Hepatocyte (in vitro differentiated cells): Measurements from ENCODE around the gene AGXT. TPM values are rescaled to one million over a fixed set of nuclear protein-coding genes. Genes with fewer than 3 reads are reported as not detected.

ENCODE experiments used
- DNase-seq: peaks from one replicate; pipeline ENCODE4 v3.0.0-alpha.2; 2016; ENCODE audit warnings: low spot score
- H2AFZ ChIP-seq: fragments of 200-600 bp; sonication (generic); 2 replicates; pipeline ENCODE4 v1.6.0; 2016; ENCODE audit warnings: antibody characterized with exemption, mild to moderate bottlenecking
- H3K27ac ChIP-seq: fragments of 200-600 bp; sonication (generic); 2 replicates; pipeline ENCODE4 v1.5.1; 2016; ENCODE audit warnings: mild to moderate bottlenecking
- H3K27me3 ChIP-seq: fragments of 200-600 bp; sonication (generic); 2 replicates; pipeline ENCODE4 v1.6.1; 2016
- H3K36me3 ChIP-seq: fragments of 200-600 bp; sonication (generic); replicated peaks from 2 replicates; pipeline ENCODE4 v1.5.1; 2016; ENCODE audit warnings: low read depth; ENCODE audit not compliant: insufficient read depth
- H3K4me1 ChIP-seq: fragments of 200-600 bp; sonication (generic); 2 replicates; pipeline ENCODE4 v1.5.1; 2016; ENCODE audit warnings: mild to moderate bottlenecking, moderate library complexity; ENCODE audit not compliant: insufficient read depth
- H3K4me2 ChIP-seq: fragments of 200-600 bp; sonication (generic); 2 replicates; pipeline ENCODE4 v1.6.0; 2016
- H3K4me3 ChIP-seq: fragments of 200-600 bp; sonication (generic); 2 replicates; pipeline ENCODE4 v1.5.1; 2016; ENCODE audit warnings: mild to moderate bottlenecking
- H3K79me2 ChIP-seq: fragments of 200-600 bp; sonication (generic); 2 replicates; pipeline ENCODE4 v1.6.0; 2017; ENCODE audit warnings: mild to moderate bottlenecking
- H3K9me2 ChIP-seq: fragments of 200-600 bp; sonication (generic); replicated peaks from 2 replicates; pipeline ENCODE4 v1.6.0; 2017; ENCODE audit warnings: mild to moderate bottlenecking; ENCODE audit not compliant: insufficient read depth
- H3K9me3 ChIP-seq: fragments of 200-600 bp; sonication (generic); 2 replicates; pipeline ENCODE4 v1.5.1; 2016; ENCODE audit warnings: low read depth, mild to moderate bottlenecking
- H4K20me1 ChIP-seq: fragments of 200-600 bp; sonication (generic); 2 replicates; pipeline ENCODE4 v1.6.0; 2016; ENCODE audit warnings: mild to moderate bottlenecking; ENCODE audit not compliant: insufficient read depth, poor library complexity, severe bottlenecking
- EZH2 ChIP-seq: fragments of 200-600 bp; sonication (generic); IDR thresholded peaks from 2 replicates; pipeline ENCODE4 v1.6.1; 2016; ENCODE audit warnings: antibody characterized with exemption, mild to moderate bottlenecking, borderline replicate concordance
- EZH2phosphoT487 ChIP-seq: fragments of 200-600 bp; sonication (generic); IDR thresholded peaks from one replicate; pipeline ENCODE4 v1.6.1; 2018; ENCODE audit warnings: antibody characterized with exemption, mild to moderate bottlenecking, low read depth, moderate library complexity; ENCODE audit not compliant: unreplicated experiment, severe bottlenecking
- WGBS: methylation state at CpG from one replicate; pipeline ENCODE4 v1.1.6; 2016; ENCODE audit warnings: low lambda C conversion rate; ENCODE audit errors: missing lambda C conversion rate; 5-methylcytosine and 5-hydroxymethylcytosine counted together
- polyA plus RNA-seq: library from polyadenylated mRNA; unstranded; fragments of >200 nt; fragmentation: Nextera tagmentation; extraction: Ambion mirVana; gene quantifications from 2 replicates; pipeline ENCODE4 v1.2.1, GENCODE V29; 2016
- total RNA-seq: library from RNA; depleted of rRNA; stranded (reverse); fragments of >200 nt; gene quantifications from 2 replicates; pipeline ENCODE4 v1.2.3, GENCODE V29; 2014
- TF ChIP-seq, protein P1 (sequence below): fragments of 200-600 bp; sonication (generic); IDR thresholded peaks from 2 replicates; pipeline ENCODE4 v1.5.1; 2016; ENCODE audit warnings: antibody characterized with exemption, mild to moderate bottlenecking; ENCODE audit not compliant: poor library complexity

Gene AGXT
- total and polyA plus RNA-seq, 2 experiments from 2014 or later, result 90.8 to 169 TPM

DNA sequence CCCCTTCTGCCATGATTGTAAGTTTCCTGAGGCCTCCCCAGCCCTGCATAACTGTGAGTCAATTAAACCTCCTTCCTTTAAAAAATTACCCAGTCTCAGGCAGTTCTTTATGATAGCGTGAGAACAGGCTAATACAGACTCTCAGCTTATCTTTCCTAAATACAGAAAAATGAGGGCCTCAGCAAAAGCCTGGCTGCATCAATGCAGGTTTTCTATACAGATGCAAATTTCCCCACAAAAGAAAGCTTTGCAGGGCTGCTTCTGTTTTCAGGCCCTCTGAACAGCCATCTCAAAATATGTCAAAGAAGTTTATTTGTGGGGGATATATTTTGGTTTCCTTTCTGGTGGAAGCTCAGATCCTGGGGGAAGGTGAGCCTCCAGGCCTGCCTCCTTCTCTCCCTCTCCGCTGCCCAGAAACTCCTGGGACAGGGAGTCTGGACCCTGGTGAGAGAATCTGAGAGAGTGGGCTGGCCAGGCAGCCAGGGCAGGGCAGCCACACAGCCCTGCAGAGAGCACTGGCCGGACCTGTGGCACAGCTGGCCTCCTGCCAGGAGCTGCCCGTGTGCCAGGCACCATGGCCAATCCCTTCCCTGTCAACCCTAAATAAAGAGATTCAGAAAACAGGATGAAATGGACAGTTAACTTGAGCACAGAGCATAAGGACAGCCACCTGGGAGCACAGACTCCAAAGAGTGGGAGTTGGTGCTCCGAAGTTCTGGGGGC lies 21.6 kb upstream of the AGXT start:
- Histone ChIP-seq H3K9me2 (no peaks in the 10 kb centered on the region), H3K9me3 (no peaks in the 10 kb centered on the region), H3K27ac (no peak overlapping the region), H2AFZ (no peak overlapping the region), H3K36me3 (no peaks in the 10 kb centered on the region), H3K4me2 (no peak overlapping the region), H4K20me1 (no peaks in the 10 kb centered on the region), H3K4me1 (no peaks in the 10 kb centered on the region), H3K79me2 (no peaks in the 10 kb centered on the region), H3K27me3 (peaks cover 8% of the 10 kb centered on the region), H3K4me3 (no peak overlapping the region)
- TF ChIP-seq EZH2phosphoT487, result no peak
- TF ChIP-seq EZH2, result no peak
- TF ChIP-seq, protein P1, sequence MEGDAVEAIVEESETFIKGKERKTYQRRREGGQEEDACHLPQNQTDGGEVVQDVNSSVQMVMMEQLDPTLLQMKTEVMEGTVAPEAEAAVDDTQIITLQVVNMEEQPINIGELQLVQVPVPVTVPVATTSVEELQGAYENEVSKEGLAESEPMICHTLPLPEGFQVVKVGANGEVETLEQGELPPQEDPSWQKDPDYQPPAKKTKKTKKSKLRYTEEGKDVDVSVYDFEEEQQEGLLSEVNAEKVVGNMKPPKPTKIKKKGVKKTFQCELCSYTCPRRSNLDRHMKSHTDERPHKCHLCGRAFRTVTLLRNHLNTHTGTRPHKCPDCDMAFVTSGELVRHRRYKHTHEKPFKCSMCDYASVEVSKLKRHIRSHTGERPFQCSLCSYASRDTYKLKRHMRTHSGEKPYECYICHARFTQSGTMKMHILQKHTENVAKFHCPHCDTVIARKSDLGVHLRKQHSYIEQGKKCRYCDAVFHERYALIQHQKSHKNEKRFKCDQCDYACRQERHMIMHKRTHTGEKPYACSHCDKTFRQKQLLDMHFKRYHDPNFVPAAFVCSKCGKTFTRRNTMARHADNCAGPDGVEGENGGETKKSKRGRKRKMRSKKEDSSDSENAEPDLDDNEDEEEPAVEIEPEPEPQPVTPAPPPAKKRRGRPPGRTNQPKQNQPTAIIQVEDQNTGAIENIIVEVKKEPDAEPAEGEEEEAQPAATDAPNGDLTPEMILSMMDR, result no peak
- 85% methylated on average over 5 of the region's 5 CpGs for WGBS
- no peak for DNase-seq

DNA sequence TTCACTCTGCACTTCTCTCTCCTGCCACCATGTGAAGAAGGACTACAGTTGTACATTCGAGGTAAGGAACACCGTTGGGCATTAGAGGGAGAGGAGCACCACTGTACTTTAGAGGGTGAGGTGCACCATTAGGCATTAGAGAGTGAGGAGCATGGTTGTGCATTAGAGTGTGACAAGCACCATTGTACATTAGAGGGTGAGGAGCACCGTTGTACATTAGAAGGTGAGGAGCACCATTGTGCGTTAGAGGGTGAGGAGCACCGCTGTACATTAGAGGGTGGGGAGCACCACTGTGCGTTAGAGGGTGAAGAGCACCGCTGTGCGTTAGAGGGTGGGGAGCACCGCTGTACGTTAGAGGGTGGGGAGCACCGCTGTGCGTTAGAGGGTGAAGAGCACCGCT lies 20.8 kb upstream of the AGXT start:
- Histone ChIP-seq H4K20me1 (no peaks in the 10 kb centered on the region), H3K27ac (no peak overlapping the region), H3K27me3 (peaks cover 8% of the 10 kb centered on the region), H2AFZ (no peak overlapping the region), H3K4me3 (no peak overlapping the region), H3K9me2 (no peaks in the 10 kb centered on the region), H3K4me2 (no peak overlapping the region), H3K9me3 (no peaks in the 10 kb centered on the region), H3K79me2 (no peaks in the 10 kb centered on the region), H3K36me3 (no peaks in the 10 kb centered on the region), H3K4me1 (no peaks in the 10 kb centered on the region)
- no peak for DNase-seq
- TF ChIP-seq EZH2, result no peak
- TF ChIP-seq, protein P1, result no peak
- TF ChIP-seq EZH2phosphoT487, result no peak
- WGBS, result 95% methylated on average over 5 of the region's 13 CpGs

DNA sequence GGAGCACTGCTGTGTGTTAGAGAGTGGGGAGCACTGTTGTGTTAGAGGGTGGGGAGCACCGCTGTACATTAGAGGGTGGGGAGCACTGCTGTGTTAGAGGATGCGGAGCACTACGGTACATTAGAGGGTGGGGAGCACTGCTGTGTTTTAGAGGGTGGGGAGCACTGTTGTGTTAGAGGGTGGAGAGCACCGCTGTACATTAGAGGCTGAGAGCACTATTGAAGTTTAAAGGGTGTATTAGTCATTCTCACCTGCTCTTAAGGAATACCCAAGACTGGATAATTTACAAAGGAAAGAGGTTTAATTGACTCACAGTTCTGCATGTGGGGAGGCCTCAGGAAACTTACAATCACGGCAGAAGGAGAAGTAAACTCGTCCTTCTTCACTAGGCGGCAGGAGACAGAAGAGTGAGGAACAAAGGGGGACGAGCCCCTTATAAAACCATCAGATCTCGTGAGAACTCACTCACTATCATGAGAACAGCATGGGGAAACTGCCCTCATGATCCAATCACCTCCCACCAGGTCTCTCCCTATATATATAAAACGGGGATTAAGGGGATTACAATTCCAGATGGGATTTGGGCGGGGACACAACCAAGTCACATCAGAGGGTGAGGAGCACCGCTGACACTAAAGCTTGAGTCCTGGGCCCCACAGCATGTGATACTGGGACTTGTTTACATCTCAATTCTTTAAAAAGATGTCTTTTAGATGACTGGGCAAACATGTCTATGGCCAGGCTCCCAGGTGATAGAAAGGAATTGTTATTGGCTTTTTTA lies 19.5 kb upstream of the AGXT start:
- Histone ChIP-seq H3K27me3 (peaks cover 1% of the 10 kb centered on the region), H3K9me3 (no peaks in the 10 kb centered on the region), H3K36me3 (no peaks in the 10 kb centered on the region), H2AFZ (no peak overlapping the region), H3K4me2 (no peak overlapping the region), H3K4me1 (no peaks in the 10 kb centered on the region), H4K20me1 (no peaks in the 10 kb centered on the region), H3K27ac (no peak overlapping the region), H3K4me3 (no peak overlapping the region), H3K79me2 (no peaks in the 10 kb centered on the region), H3K9me2 (no peaks in the 10 kb centered on the region)
- WGBS, result 61% methylated on average over 9 of the region's 12 CpGs
- TF ChIP-seq EZH2phosphoT487 (no peak), EZH2 (no peak)
- TF ChIP-seq, protein P1, result no peak
- DNase-seq, result no peak
